Stimulated activated CD8-positive, alpha-beta memory T cell treated with anti-CD3 and anti-CD28 coated beads, Interleukin-7, amount 100 ng/mL, for 24 hours (primary cell): ENCODE measurements around the gene PNPLA6.

Experiments
- DNase-seq: peaks from one replicate; pipeline ENCODE4 v3.0.0-alpha.2; 2020; ENCODE audit warnings: low read depth

Gene PNPLA6

DNA sequence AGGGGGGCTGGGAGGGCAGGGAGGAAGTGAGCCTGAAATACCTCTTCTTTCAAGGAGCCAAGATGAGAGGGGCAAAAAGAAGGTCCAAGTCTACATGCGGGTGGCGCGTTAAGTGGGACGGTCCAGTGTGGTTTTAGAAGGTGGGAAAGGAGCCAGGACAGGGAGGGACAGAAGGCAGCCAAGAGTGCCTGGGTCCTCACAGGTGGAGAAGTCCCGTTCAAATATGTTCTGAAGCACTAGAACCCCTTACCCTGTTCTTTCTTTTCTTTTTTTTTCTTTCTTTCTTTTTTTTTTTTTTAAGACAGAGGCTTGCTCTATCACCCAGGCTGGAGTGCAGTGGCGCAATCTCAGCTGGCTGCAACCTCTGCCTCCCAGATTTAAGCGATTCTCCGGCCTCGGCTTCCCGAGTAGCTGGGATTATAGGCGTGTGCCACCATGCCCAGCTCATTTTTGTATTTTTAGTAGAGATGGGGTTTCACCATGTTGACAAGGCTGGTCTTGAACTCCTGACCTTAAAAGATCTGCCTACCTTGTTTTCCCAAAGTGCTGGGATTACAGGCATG lies 67.5 kb downstream of the PNPLA6 start:
- DNase-seq = no peak

DNA sequence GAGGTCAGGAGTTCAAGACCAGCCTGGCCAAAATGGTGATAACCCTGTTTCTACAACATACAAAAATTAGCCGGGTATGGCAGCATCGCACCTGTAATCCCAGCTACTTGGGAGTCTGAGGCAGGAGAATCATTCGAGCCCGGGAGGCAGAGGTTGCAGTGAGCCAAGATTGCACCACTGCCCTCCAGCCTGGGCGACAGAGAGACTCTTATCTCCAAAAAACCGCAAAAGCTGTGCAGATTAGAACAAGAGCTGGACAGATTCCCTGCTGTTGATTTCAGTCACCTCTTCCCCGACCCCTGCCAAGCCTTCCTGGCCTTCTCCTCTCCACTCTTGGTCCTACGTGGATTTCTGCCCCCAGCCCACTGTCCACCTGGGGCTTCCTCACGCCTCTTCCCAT lies 68.4 kb downstream of the PNPLA6 start:
- no peak for DNase-seq

DNA sequence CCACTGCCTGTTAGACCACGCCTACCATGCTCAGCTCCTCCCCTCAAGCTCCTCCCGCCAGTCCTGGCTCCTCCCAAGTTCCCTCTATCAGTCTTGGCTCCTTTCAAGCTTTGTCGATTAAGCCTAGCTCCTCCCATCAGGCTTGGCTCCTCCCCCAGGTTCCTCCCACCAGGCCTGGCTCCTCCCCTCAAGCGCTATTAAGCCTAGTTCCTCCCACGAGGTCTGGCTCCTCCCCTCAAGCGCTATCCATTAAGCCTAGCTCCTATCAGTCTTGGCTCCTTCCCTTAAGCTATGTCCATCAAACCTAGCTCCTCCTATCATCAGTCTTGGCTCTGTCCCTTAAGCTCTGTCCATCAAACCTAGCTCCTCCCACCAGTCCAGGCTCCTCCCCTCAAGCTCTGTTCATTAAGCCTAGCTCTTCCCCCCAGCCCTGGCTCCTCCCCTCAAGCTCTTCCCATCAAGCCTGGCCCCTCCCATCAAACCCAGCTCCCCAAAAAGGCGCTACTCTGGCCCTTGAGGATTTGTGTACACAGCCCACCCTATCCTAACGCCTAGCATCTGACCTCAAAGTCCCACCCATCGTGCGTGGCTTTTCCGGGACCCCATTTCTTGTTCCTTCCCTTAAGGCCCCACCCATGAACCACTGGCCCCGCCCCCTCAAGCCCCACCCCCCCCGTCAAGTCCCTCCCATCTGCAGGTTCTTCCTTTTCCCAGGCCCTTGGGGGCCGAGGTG lies 70.1 kb downstream of the PNPLA6 start:
- no peak for DNase-seq

DNA sequence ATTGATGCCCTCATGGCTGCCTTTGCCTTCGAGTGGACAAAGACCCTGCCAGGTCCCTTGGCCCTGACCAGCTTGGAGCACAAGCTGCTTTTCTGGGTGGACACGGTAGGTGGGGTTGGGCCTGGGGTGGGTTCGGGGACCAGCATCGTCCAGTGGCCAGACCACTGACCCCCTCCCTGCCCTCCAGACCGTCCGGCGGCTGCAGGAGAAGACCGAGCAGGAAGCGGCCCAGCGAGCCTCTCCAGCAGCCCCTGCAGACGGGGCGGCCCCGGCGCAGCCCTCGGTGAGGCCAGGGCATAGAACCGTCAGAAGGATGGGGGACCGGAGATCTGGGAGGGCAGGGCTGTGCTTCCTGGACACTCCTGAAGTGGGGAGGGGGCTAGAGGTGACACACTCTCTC lies 70.8 kb downstream of the PNPLA6 start:
- DNase-seq = no peak

DNA sequence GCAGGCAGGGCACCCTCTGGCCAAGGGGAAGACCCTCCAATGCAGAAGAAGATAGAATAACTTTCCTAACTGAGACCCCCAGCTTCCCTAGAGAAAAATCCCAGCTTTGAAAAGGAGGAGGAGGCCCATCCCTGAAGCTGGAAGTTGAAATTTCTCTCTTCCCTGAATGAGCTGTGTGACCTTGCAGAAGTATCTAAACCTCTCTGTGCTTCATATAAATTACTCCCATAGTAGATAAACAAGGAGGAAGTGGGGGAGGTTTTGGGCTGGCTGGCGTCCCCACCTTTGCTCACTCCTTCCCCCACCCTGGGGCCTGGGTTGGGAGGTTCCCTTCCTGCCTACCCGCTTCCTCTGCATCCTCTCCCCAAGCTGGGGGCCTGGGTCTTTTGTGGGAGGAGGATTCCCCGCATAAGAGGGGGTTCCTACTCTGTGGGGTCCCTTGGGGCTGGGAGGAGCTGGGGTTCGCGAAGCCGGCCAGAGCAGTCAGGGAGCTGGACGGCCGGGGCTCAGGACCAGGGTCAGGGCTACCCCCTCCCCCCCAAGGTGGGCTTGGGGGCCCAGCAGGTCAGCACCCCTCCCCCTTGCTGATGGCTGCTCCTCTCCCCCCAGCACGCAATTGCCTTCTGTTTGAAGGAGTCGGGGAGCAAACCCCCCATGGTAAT lies 71.8 kb downstream of the PNPLA6 start:
- no peak for DNase-seq

DNA sequence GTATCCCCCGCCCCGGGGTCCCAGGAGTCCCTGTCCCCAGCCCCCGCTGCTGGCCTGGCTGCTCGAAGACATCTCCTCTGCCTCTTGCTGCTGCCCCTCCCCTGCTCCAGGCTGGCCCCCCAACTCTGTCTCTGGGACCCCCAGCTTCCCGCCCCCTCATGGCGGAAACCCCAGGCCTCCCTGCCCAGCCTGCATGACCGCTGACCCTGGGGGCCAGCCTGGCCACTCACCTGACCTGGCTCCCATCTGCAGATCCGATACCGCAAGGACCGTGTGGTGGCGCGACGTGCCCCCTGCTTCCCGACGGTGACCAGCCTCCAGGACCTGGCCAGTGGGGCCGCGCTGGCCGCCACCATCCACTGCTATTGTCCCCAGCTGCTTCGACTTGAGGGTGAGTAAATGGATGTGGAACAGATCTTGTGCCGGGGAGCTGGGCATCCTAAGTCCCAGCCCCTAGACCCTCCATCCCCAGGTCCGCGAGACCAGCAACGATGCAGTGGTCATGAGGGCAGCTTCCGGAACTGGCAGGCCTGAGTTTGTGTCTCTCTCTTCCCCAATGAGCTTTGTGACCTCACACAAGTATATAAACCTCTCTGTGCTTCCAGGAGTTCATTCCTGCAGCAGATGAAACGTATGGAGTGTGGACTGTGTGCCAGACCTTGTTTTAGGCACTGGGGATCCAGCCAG lies 72.5 kb downstream of the PNPLA6 start:
- DNase-seq = no peak

DNA sequence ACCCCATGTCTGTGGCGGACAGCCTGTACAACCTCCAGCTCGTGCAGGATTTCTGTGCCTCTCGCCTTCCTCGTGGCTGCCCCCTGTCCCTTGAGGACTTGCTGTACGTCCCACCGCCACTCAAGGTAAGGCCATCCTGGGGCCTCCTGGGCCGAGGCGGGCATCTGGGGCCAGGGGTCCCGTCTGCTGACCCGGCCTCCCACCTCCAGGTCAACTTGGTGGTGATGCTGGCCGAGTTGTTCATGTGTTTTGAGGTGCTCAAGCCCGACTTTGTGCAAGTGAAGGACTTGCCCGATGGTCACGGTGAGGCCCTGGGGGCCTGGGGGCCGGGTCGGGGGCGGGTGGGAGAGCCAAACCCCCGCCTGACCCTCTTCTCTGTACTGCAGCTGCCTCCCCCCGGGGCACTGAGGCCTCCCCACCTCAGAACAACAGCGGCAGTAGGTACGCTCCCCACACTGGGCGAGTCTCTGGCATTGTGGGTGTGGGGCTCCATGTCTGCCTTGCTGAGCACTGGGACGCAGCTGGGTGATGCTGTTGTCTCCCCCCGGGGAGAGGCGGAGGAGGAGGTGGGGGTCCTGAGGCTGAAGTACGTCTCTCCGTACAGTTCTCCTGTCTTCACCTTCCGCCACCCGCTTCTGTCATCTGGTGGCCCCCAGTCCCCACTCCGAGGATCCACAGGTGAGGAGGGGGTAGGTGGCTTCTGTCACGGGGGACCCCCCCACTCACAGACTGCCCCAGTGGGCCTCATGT lies 75.1 kb downstream of the PNPLA6 start:
- no peak for DNase-seq
